Measurements from ENCODE around the gene SCART1. TPM values are rescaled to one million over a fixed set of nuclear protein-coding genes. Genes with fewer than 3 reads are reported as not detected.
"Not testable (repeated sequence)": the region's sequence is repeated elsewhere in the genome, so short reads cannot be mapped to it uniquely, and the experiment has no call there.

SCART1 gene
- total RNA-seq, 4 donors from 2014 or later, result 0.27 to 3.9 (median 2.0) TPM

DNA sequence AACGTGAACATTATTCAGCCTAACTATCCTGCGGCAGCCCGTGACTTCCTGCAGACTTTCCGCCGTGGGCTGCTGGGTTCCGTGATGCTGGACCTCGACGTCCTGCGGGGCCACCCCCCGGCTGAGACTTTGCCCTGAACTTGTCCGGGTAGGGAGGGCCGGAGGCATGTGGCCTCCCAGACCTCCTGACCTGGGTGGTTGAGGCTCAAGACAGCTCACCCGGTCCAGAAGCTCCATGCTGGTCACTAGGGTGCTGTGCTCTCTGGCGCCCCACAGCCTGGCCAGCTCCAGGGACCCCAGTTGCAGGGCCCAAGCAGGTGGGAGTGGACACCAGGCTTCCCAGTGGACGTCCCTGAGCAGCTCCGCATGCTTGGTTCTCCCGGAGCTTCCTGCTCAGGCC, 33.7 kb upstream of the SCART1 start:
- peaks cover 25% of the 10 kb centered on the region for H3K27me3 ChIP-seq
- TF ChIP-seq POLR2A (IDR thresholded peaks at IDR 0.05) (no peak), EP300 (IDR thresholded peaks at IDR 0.05) (no peak), POLR2AphosphoS5 (IDR thresholded peaks at IDR 0.05) (no peak)
- TF ChIP-seq, protein P1, sequence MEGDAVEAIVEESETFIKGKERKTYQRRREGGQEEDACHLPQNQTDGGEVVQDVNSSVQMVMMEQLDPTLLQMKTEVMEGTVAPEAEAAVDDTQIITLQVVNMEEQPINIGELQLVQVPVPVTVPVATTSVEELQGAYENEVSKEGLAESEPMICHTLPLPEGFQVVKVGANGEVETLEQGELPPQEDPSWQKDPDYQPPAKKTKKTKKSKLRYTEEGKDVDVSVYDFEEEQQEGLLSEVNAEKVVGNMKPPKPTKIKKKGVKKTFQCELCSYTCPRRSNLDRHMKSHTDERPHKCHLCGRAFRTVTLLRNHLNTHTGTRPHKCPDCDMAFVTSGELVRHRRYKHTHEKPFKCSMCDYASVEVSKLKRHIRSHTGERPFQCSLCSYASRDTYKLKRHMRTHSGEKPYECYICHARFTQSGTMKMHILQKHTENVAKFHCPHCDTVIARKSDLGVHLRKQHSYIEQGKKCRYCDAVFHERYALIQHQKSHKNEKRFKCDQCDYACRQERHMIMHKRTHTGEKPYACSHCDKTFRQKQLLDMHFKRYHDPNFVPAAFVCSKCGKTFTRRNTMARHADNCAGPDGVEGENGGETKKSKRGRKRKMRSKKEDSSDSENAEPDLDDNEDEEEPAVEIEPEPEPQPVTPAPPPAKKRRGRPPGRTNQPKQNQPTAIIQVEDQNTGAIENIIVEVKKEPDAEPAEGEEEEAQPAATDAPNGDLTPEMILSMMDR (IDR thresholded peaks at IDR 0.05), result no peak
- H3K27ac ChIP-seq, result no peak overlapping the region
- H3K36me3 ChIP-seq, result peaks cover 0 to 49% of the 10 kb centered on the region in 2 donors
- H3K9me3 ChIP-seq, result no peaks in the 10 kb centered on the region
- peaks cover 0 to 10% (median 0%) of the 10 kb centered on the region in 3 donors for H3K4me1 ChIP-seq
- ATAC-seq, result no peak
- 93% methylated on average over 3 to 9 of the region's 17 CpGs for WGBS, 2 donors (ENCODE audit: low coverage in 1 of 2)
- H3K4me3 ChIP-seq, result no peak overlapping the region

DNA sequence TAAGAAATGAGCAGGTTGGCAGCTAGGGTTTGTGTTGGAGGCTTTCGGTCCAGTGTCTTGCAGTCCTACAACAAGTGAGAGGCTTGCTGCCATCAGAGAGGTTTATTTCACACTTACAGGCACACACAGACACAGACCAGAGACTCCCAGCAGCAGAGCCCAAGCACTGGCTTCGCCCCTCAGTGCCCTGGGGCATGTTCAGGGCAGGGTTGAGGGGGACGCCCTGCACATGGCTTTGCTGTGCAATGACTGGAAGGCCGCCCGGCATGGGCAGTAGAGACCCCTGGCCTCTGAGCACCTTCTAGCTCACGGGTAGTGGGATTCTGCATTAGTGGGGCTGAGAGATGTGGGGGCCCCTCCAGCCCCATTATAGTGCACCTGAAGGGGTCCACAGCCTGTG, 33.2 kb upstream of the SCART1 start:
- no CpG with 5 or more reads among the region's 6 CpGs for WGBS, 2 donors (ENCODE audit: low coverage in 1 of 2)

DNA sequence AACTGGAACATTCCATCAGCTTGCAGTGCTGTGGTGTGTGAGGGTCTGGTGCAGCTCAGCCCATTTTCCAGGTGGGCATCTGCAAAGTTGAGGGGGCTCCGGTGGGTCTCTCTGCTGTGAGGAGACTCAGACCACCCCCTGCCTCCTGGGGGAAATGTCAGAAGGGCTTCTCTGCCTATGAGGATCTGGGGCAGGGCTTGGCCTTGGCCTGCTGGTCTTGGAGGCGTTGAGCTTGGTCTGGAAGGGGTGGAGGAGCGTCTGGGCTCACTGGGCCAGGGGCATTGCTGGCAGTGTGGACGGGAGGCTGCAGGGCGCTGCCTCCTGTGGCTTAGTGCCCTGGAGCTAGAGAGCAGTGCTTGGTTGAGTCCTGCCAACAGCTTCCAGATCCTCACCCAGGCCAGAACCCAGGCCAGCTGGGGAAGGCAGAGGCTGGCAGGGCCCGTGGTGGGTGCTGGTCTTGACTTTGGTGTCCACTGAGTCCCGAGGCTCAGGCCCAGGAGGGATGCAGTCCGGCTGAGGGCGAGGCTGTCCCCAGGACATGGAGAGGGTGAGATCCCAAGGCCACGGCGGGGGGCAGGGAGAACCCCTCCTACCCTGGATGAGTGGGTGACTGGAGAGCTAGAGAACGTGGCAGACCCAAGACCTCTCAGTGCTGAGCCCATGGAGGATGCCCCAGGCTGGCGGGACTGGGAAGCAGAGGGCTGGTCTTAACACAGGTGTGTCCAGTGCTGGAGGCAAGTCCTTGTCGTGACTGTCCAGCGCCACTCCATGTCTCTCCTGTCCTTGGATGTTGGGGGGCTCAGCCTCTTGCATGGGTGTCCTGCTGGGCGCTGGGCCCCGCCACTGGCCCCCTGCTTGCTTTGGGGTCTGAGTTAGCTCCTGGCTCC, 32.2 kb upstream of the SCART1 start:
- H3K36me3 ChIP-seq, result peaks cover 0 to 37% of the 10 kb centered on the region in 2 donors
- no peaks in the 10 kb centered on the region for H3K9me3 ChIP-seq
- H3K27me3 ChIP-seq, result peaks cover 29% of the 10 kb centered on the region
- 100% methylated on average over 1 of the region's 17 CpGs; no CpG with 5 or more reads in 1 of the 2 donors for WGBS, 2 donors (ENCODE audit: low coverage in 1 of 2)
- no peak overlapping the region for H3K4me3 ChIP-seq
- ATAC-seq, result no peak
- H3K27ac ChIP-seq, result no peak overlapping the region
- TF ChIP-seq, protein P1 (IDR thresholded peaks at IDR 0.05), result no peak
- TF ChIP-seq POLR2AphosphoS5 (IDR thresholded peaks at IDR 0.05) (no peak), EP300 (IDR thresholded peaks at IDR 0.05) (no peak)
- peaks cover 0 to 10% (median 0%) of the 10 kb centered on the region in 3 donors for H3K4me1 ChIP-seq

More for the DNA sequence above, 33.2 kb upstream of the SCART1 start:
- TF ChIP-seq EP300 (IDR thresholded peaks at IDR 0.05), result no peak
- TF ChIP-seq, protein P1 (IDR thresholded peaks at IDR 0.05), result no peak
- TF ChIP-seq POLR2AphosphoS5 (IDR thresholded peaks at IDR 0.05), result no peak
- no peak for TF ChIP-seq POLR2A (IDR thresholded peaks at IDR 0.05)
- Histone ChIP-seq H3K27me3 (peaks cover 29% of the 10 kb centered on the region), H3K4me3 (no peak overlapping the region), H3K4me1 (peaks cover 0 to 10% (median 0%) of the 10 kb centered on the region in 3 donors), H3K36me3 (peaks cover 0 to 44% of the 10 kb centered on the region in 2 donors), H3K9me3 (no peaks in the 10 kb centered on the region), H3K27ac (no peak overlapping the region)
- ATAC-seq, result no peak

DNA sequence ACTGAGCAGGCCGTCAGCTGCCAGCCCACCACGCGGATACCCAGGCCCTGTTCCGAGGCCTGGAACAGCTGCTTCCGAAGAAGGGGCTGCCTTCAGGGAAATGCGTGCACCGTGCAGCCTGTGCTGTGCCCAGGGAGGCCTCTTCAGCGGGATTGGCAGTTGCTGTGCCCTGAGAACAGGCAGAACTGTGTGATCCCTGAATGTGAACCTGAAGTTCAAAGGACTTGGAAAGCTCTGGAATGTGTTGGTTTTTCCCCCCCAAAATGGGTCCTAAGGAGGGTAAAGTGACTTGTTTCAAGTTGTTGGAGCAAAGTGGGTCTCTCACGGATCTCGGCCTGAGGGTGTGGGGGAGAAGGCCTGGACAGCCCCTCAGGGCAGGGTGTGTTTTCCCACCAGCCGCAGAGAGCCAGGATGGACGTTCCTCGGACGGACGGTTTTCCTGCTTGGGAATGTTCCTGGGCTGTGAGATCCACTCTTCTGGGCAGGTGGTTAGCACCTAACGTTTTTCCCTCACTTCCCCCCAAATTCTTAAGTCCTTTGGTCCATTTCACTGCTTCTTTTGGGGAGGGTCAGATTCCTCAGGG, 31.4 kb upstream of the SCART1 start:
- Histone ChIP-seq H3K9me3 (no peaks in the 10 kb centered on the region), H3K36me3 (peaks cover 0 to 37% of the 10 kb centered on the region in 2 donors), H3K4me1 (peaks cover 0 to 10% (median 0%) of the 10 kb centered on the region in 3 donors), H3K27ac (no peak overlapping the region), H3K4me3 (no peak overlapping the region), H3K27me3 (peaks cover 29% of the 10 kb centered on the region)
- no peak for TF ChIP-seq POLR2A (IDR thresholded peaks at IDR 0.05)
- no peak for ATAC-seq
- 87 to 90% methylated on average over 4 to 6 of the region's 16 CpGs for WGBS, 2 donors (ENCODE audit: low coverage in 1 of 2)

DNA sequence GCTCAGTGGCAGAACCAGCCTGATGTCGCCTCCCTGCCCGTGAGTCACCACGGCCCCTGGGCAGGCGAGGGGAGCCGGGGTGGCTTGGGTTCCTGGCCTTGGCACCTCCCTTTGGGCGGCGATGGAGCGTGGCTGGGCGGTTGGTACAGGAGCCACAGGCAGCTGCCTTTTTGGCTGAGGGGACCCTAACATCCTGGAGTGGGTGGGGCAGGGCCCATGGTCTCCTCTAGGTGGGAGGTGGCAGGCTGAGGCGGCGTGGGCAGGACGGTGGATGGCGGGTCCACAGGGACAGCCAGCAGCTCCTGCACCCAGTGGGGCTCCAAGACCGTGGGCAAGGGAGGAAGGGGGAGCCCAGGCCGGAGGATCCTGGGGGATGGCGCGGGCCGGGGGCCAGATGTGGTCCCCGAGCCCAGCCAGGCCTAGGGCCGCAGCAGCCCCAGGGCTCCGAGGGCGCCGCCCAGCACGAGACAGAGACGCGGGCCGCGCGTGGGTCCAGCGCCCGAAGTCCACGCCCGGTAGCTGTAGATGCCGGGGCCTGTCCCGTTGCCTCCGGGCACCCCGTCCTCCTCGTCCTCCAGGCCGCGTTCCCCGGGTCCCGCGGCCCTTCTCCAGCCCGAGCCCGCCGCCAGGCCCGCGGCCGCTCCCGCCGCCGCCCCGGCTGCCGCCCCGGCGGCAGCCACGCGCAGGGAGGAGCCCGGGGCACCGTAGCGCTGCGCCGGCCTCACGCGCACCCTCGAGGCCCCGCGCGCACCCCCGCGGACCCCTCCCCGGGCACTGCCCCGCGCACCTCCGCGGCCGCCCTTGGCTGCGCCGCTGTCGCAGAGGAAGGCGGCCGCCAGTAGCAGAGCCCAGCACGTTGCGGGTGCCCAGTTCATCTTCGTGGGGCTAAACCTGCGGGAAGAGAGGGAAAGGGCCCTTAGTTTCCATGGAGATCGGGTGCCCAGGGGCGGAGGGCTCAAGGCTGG, 30.7 kb upstream of the SCART1 start:
- peaks cover 29% of the 10 kb centered on the region for H3K27me3 ChIP-seq
- TF ChIP-seq POLR2AphosphoS5 (IDR thresholded peaks at IDR 0.05), result no peak
- TF ChIP-seq EP300 (IDR thresholded peaks at IDR 0.05), result no peak
- TF ChIP-seq, protein P1 (IDR thresholded peaks at IDR 0.05), result no peak
- TF ChIP-seq POLR2A (IDR thresholded peaks at IDR 0.05), result no peak
- H3K4me3 ChIP-seq, result peak overlapping the region in 1 of 2 donors; percentile 30
- WGBS, 2 donors (ENCODE audit: low coverage in 1 of 2), result no CpG with 5 or more reads among the region's 88 CpGs
- no peaks in the 10 kb centered on the region for H3K9me3 ChIP-seq
- peaks cover 0 to 10% (median 0%) of the 10 kb centered on the region in 3 donors for H3K4me1 ChIP-seq
- no peak for ATAC-seq
- no peak overlapping the region for H3K27ac ChIP-seq
- peaks cover 0 to 34% of the 10 kb centered on the region in 2 donors for H3K36me3 ChIP-seq

DNA sequence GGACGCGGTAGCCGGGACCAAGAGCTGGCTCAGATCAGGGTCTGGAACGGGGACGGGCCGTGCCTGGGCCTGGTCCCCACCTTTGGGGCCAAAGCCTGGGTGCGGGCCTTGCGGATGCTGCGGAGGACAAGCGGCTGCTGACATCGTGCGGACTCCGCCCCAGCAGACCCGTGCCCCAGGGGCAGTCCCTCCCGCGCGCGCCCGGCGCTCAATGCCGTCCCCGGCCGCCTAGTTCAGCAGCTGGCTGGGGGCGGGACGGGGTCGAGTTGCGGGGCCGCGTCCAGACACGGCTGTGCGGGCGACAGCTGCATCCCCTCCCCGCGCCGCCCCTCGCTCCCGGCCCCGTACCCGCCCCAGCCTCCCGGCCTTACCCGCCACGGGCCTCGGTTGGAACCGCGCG, 29.6 kb upstream of the SCART1 start:
- ATAC-seq, H3K9me3 ChIP-seq, H3K27ac ChIP-seq: not testable (repeated sequence)
- no CpG with 5 or more reads among the region's 46 CpGs for WGBS, 2 donors (ENCODE audit: low coverage in 1 of 2)
- peaks cover 0 to 24% of the 10 kb centered on the region in 2 donors for H3K36me3 ChIP-seq
- H3K27me3 ChIP-seq, result peaks cover 29% of the 10 kb centered on the region
- peak overlapping the region in 1 of 2 donors; percentile 18 for H3K4me3 ChIP-seq
- peaks cover 0 to 10% (median 0%) of the 10 kb centered on the region in 3 donors for H3K4me1 ChIP-seq

DNA sequence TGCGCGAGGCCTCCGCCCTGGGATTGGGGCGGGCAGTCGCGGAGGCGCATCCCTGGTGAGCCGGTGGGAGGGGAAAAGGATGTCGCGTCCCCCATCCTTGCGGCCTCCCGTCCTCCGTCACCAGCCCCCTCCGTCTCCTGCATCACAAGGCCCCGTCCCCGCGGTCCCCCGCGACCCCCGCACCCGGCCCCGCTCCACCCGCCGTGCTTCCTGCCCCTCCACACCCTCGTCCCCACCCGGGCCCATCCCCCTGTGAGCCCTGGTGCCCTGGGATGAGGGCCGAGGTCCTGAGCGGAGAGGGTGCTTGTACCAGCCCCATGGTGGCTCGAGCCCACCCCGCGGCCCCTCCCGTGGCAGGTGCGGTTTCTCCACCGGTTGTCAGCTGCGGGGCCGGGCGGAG, 29.1 kb upstream of the SCART1 start, which contains the start of gene SPRN:
Gene SPRN, minus strand, starts transcription at position 25 of the 400 bp plus-strand sequence. CDS start 944 bp downstream, outside the sequence.
- peaks cover 0 to 10% (median 0%) of the 10 kb centered on the region in 3 donors for H3K4me1 ChIP-seq
- H3K27ac ChIP-seq, H3K9me3 ChIP-seq: not testable (repeated sequence)
- peaks cover 29% of the 10 kb centered on the region for H3K27me3 ChIP-seq
- peak within 1 kb of the TSS in 1 of 2 donors; percentile 30 for H3K4me3 ChIP-seq
- peaks cover 0 to 19% of the 10 kb centered on the region in 2 donors for H3K36me3 ChIP-seq
- 42% methylated on average over 2 of the region's 37 CpGs; no CpG with 5 or more reads in 1 of the 2 donors for WGBS, 2 donors (ENCODE audit: low coverage in 1 of 2)
- peak; percentile 19 for ATAC-seq

Data from gastroesophageal sphincter (tissue), 4 donors.